GM21576 (cell line): ENCODE data around the gene GUCY1A1.
A peak's percentile ranks its signal among the peaks of the same experiment; 100 is the strongest.

Source experiments
- ATAC-seq: cut with Tn5 transposase; IDR thresholded peaks from one replicate; pipeline ENCODE4 v1.9.1; 2021; ENCODE audit warnings: mild to moderate bottlenecking, moderate library complexity; ENCODE audit not compliant: unreplicated experiment

Gene GUCY1A1

DNA sequence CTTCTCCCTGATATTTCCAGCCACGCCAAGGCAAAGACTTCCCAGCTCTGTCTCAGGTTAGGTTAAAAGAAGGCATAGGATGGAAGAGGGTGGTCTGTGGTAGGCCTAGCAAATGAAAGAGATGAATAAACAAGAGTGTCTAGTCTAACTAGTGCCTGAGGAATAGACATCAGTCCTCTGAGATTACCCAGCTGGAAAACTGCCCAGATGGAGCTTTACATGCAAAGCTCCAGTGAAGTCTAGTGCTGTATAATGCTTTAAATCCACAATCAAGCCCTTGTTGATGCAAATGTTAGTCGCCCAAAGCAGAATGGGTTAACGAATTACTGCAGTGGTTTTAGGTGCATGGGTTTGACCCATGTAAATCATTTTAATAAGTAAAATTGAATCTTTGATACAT is 67.4 kb downstream of the GUCY1A1 start:
- no peak for ATAC-seq

DNA sequence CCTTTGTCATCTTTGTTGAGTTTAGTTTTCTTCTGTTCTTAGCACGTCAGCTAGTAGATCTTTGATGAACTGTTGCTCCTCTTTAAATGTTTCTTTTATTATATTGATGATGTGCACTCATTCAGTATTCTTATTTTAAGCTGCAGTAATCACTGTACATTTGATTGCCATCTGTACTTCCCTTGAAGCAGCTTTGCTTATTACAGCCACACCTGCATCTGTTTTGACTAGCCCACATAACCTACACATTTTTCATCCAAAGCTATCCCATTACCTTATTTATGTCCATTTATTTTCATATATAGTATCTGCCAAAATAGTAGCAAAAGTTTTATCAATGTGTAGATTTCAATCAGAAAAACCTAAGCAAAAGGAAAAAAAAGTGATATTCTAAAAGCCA is 68.3 kb downstream of the GUCY1A1 start:
- ATAC-seq, result no peak

DNA sequence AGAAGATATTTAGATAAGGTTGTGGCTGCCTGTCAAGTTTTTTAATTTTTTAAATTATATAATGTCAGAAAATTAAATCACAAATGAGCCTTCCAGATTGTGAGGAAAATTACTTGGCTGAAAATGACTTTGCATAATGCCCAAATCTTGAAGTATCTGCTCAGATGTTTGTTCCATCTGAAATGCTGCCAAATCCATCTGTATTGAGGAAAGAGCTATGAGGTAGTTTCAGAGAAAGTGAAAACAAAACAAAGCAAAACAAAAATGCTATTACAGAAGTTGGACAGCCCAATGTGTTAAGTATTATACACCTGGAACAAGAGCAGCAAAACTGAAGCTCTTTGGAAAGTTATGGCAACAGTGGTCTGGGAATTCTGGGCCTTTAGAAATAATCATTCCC is 68.8 kb downstream of the GUCY1A1 start:
- ATAC-seq, result no peak

DNA sequence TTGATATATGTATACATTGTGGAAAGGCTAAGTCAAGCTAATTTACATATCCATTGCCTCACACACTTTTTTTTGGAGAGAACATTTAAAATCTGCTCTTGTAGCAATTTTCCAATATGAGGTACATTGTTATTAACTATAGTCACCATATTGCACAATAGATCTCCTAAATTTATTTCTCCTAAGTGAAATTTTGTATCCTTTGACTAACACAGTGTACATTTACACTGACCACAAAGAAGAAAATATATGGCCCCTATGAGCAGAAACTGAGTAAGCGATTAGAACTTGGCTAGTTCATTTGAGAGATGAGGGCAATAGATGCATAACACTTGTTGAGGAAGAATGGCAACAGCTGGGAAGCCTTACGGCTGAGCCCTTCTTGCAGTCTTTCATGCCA is 71.9 kb downstream of the GUCY1A1 start:
- no peak for ATAC-seq

DNA sequence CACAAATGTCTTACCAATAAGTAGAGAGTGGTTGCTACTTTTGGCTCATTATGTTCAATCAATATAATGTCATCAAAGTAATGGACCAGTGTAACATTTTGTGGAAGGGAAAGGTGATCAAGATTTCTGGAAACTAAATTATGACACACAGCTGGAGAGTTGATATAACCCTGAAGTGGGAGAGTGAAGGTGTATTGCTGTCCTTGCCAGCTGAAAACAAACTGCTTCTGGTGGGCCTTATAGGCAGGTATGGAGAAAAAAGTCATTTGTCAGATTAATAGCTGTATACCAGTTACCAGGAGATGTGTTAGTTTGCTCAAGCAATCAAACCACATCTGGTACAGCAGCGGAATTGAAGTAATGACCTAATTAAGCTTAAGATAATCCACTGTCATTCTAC is 74.9 kb downstream of the GUCY1A1 start:
- no peak for ATAC-seq

DNA sequence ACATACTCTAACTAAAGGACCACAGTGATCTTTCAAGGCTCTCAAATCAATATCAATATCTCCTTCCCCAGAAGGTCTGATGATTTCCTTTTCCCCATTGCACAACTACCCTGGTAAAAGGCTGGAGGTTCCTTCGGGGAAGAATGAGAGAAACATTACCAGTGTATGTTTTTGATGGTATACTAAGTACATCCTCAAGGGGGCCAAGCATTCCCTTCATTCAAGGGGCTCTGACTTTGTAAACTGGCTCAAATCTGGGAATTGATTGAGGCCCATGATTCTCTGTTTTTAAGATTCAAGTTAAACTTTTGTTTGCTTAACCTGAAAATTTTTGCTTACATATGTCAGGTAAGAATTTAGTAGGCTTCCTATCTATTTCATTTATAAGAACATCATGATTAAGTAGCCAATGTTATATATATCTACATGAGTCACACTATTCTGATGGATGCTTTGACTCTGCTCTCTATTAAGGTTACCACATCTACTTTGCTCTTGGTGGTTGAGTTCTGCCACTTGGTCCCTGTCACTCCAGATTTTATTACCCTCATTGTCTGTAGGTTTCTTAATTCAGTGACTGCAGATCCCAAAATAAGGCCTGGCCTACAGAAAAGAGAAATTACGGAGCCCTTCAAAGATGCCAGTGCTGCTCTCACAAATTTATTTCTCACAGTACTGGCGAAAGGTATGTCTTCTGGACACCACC is 75.8 kb downstream of the GUCY1A1 start:
- ATAC-seq, result no peak

DNA sequence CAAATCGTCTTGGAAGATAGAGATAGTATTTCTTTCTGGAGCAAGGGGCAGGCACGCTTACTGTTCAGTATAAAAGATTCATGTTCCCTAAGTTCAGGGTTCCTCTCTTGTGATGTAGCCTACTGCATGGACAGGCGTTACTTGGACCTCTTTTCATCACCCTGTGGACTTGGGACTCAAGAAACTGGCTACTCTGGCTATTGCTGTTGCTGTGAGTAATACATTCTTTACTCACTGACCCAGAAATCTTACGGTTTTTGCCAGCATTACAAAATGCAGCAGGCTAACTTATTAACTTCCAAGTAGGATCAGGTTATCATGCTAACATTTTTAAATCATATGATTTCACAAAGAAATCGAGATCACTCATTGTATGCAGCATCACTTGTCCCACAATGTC is 79.3 kb downstream of the GUCY1A1 start:
- no peak for ATAC-seq

DNA sequence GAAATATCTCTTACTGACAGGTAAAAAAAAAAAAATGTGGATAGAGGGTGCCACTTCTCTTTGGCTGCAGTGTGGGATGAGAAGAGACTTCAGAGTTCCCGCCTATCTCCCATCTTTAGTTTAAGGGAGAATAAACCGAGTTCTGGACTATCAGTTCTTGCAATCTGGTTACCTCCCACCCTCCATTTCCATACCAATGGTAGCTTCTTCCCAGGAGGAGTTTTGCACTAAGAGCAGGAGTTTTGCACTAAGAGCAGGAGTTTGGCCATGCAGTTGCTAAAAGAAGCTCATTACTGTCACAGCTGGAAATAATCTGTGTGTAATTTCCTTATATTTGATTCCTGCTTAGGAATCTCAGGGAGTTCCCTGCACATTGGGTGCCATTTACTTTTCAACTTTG is 81.4 kb downstream of the GUCY1A1 start:
- no peak for ATAC-seq

DNA sequence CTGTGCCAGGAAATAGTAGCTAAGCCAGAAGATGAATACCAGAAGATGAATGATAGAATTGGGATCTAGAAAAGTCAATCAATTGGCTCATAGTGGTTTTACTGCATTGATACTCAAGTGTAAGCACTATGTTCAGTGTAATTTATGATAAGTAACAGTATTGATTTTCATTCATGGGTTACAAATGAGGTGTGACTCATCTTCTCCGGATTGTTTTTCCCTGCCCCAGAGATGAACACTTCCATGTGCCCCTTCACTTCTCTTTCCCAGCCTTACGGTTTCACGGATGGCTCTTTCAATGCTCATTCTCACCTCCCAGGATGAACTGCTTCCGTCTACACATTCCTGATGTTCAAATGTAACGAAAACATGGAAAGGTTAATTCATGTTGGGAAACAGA is 82.4 kb downstream of the GUCY1A1 start:
- ATAC-seq, result no peak

DNA sequence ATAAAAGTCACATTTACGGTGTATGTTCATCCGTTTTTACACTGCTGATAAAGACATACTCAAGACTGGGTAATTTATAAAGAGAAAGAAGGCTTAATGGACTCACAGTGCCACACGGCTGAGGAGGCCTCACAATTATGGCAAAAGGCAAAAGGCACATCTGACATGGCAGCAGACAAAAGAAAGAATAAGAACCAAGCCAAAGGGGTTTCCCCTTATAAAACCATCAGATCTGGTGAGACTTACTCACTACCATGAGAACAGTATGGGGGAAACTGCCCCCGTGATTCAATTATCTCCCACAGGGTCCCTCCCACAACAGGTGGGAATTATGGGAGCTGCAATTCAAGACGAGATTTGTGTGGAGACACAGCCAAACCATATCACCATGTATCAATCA is 84.9 kb downstream of the GUCY1A1 start:
- ATAC-seq, result no peak

DNA sequence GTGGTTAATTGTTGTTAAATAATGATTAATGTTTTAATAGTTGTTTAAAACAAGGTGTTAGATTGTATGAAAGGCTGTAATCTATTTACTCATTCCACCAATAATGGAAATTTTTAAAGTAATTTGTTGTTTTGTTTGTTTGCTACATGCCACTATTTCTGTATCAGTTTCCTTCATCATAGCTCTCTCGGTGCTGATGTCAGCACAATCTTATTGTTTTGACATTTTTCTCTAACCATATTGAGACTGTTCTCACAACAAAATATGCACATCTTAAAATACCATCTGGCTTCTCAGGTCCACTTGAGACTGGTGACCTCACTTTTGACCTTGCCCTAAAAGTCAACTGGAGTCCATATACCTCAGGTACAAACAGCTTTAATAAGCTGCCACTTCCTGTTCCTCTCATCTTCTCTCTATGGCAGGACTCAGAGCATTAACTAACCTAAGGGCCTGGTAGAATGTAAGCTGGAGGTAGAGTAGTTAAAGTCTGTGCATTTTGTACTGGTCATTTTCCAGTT is 91.2 kb downstream of the GUCY1A1 start:
- ATAC-seq, result no peak

DNA sequence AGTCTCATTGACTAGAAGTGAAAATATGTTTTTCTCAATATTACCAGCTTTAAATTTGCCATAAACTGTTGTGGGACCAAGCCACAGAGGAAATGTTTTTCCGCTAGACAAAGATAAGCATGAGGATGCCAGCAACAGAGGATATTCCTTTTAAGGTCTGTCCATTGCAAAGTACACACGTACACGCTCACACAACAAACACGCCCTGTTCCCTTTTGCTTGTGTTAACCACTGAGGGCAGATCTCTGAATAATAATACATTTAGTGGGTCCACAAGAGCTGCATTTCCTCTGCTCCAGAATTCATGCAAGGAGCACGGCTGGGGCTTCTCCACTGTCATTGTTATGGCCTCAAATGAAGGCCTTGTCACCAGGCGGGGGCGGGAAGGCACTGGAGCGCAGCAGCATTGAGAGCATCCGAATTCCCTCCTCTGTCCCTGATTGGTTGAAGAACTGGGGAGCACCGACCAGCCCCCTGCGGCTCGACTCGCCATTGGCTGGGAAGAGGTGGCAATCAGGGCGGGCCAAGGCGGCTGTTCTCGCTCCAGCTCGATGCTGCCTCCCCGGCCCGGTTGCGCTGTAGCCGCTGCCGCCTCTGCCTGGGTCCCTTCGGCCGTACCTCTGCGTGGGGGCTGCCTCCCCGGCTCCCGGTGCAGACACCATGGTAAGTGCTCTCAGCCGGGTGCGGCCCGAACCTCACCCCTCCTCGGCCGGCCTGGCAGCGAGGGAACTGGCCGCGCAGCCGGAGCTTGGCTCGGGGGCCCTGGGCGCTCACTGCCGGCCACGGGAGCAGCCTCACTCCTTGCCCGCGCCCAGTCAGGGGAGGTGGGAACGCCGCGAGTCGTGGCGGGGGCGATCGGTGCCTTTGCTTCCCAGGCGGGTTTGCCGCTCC is 92.1 kb downstream of the GUCY1A1 start, which contains the start of gene GUCY1B1:
GUCY1B1 (plus strand) TSS at position 541 of the 891 bp plus-strand sequence; CDS start at position 661, 120 bp downstream.
- peak; percentile 97 for ATAC-seq

DNA sequence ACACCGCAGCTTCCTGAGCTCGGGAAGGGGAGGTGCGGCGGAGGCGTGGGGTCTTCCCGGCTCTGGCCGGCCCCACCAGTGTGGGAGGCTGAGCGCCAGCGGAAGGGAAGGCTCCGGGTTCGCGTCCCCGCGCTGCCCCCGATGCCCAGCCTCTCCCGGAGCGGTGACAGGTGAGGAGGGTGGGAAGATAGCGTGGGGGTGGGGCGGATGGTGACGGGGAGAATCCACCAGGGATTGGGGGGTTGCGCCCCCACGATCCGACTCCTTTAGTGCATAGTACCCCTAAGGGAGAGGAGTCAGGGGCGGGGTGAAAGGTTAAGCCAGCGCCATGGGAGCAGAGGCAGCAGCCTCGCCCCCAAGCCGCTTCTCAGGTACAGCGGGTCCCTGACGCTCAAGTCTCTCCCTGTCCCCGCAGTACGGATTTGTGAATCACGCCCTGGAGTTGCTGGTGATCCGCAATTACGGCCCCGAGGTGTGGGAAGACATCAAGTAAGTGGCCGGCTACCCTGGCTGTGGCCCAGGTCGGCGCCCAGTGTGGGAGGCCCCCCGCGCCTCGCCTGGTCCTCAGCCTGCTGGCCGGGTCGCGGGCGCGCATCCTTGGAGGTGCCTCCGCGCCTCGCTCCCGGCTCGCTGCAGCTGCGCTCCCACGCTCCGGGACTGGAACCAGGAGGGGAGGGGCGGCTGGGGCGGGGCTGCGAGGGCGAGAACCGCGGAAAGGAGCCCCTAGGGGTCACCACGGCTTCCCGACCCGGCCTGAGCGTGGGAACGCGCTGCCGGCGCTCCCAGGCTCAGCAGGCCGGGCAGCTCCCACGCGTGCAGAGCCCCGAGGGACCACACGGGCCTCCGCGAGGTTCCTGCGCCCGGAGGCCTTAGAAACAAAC is 93.0 kb downstream of the GUCY1A1 start:
- ATAC-seq, result peak; percentile 11

DNA sequence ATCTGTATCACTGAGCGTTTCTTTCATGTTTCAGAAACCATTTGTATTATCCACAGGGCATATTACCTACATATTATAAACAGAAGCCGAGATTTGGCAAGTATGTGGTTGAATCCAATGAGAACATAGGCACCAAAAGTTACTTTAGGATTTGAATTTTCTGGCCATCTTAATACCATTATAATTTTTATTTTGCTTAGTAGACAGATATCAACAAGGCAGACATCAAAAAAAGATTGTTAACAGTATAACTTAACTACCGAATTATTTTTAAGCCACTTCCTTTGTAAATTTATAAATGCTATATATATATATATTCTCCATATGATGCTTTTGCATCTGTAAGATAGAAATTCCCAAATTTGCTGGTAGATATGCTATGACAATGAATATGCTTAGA is 94.4 kb downstream of the GUCY1A1 start:
- ATAC-seq, result no peak

DNA sequence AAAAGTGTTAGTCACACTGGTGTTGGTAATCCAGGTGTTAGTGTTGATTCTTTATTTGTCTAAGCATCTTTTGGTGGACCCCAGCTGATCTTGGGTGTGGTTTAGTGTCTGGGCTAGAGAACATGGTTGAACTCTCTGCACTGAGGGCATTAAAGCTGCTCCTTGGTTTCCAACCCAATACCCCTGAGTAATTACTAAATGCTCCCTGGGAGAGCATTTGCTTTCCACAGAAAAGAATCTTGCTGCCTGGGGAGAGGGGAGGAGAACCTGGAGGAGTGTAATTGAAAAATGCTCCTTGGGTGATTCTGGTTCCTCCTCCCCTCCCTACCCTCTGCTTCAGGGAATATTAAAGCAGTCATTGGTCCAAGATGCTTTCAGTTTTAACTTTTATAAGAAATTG is 95.3 kb downstream of the GUCY1A1 start:
- ATAC-seq, result no peak

DNA sequence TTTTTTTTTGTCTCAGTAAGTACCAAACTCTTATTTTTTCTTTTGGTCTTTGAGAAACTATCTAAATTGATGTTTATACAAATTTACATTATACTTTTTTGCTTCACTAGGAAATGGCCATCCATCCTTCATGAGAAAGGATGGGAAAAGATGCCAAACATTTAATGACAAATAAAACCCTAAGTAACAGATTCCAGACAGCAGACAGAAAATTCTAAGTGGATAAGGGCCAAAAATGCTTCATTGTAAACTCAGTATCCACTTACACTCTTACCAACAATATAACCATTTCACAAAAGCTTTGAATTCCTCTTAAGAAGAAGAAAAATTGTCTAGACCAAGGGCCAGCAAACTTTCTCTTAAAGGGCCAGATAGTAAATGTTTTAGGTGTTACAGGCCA is 95.7 kb downstream of the GUCY1A1 start:
- no peak for ATAC-seq

DNA sequence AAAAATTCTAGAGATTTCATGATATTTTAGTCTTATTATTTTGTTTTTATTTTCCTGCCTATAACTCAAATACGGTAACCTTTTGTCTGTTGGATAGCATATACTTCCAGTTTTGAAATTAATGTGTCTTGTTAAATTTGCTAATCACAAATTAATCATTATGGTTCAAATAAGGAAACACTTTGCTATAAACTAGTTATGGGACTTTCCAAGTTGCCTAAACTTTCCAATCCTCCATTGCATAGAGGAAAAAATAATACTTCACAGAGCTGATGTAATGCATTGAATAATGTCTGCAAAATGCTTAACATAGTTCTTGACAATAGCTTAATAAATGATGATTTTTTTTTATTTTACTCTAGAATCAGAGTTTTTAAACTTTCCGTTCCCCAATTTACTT is 96.9 kb downstream of the GUCY1A1 start:
- no peak for ATAC-seq

DNA sequence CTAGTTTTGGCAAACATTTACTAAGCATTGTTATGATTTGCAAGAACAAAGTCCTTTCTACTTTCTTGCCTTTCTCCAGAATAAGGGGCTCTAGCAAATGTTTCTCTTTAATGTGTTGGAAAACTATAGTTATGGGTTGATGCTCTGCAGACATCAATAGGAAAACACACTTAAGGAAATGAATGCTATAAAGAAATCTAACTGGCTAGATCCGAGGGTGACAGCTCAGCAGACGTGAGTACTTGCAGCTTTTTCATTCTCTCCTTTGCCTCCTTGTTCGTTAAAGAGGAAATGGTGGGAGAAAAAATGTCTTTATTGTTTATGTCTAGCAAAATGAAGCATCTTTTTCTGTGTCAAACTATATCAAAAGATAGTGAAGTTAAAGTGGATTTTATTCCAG is 98.5 kb downstream of the GUCY1A1 start:
- no peak for ATAC-seq

DNA sequence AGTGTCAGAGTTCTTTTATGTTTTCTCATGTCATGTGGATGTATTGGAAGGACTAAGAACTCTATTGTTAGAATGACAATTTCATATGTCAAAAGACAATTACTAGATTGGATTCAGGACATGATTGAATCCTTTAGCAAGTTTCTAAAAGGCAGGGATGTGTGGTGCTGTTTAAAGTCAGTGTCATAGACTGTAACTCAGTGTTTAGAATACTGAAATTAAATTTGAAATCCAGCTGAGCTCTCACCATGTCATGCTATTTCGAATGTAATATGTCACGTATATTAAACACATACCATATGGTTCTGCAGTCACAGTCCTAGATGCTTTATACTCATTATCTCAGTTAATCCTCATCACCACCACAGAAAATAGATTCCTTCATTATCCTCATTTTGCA is 100.0 kb downstream of the GUCY1A1 start:
- ATAC-seq, result no peak

DNA sequence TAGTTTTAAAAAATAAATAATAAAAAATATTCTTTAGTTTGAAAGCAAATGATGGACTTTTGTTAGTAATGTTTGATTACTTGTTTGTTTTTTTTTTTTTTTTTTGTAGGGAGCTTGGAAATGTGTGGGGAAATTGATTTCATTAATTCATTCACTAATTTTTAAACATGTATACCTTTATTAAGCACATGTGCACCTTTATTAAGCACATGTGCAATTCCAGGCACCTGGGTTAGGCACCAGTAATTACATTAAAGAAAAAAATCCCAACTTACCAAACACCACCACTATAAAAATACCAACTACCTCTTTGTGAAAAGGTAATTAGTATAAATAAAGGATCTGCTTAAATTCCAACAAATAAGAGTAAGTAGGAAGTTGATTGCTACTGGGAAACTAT is 101.7 kb downstream of the GUCY1A1 start:
- ATAC-seq, result no peak

DNA sequence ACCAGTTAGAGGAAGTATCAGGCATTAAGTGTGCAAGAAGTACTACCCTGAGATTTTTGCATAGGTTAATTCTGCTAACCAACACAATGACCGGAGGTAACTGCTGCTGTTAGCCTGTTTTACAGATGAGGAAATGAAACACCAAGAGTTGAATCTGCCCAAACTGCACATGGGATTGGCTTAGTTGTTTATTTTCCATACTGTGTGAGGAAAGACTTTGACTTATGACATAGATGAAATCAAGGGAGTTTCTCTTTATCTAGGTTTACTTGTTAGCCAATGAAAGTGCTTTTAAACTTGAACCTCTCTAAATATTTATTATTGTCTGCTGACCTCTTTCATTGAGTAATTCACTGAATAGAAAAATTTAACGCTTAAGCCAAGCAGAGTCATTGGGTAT is 102.4 kb downstream of the GUCY1A1 start:
- peak; percentile 66 for ATAC-seq
